Measurements from ENCODE around the gene WFDC12. TPM values are rescaled to one million over a fixed set of nuclear protein-coding genes. Genes with fewer than 3 reads are reported as not detected.

Gene WFDC12
- polyA plus RNA-seq, 4 donors, result not detected

DNA sequence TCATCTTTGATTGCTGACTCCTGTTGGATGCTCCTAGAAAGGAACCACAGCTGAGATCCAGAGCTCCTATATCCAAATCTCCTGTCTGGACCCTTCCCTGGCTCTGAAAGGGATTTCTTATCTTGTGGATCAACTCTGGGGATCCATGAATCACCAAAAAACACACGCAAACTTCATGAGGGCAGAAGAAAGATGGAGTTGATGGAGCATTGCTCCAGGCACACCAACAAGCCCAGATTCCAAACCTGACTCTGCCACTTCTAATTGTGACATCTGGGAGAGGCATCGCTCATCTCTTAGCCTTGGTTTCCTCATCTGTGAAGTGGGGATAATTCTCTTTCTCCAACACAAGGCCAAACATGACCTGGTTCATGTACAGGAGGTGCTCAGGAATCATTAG is 30.1 kb downstream of the WFDC12 start:
- DNase-seq (ENCODE audit: low read depth in 4 of 4, low spot score in 2 of 4), result no peak

DNA sequence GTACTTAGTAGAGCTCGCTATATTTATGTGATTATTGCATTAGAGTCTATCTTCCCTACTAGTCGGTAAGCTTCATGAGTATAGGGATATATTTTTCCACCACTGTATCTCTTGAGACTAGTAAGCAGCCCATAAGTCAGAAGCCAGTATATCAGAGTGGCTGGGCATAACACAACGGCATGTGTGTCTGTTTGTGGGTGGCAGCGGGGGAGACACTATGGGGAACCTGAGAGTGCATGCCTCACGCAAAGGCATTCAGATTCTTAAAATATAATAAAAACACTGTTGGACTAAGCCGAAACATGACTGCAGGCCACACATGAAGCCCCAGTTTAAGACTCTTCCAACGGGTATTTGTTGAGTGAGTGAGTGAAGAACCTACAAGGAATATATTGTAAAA is 31.4 kb downstream of the WFDC12 start:
- no peak for DNase-seq (ENCODE audit: low read depth in 4 of 4, low spot score in 2 of 4)

DNA sequence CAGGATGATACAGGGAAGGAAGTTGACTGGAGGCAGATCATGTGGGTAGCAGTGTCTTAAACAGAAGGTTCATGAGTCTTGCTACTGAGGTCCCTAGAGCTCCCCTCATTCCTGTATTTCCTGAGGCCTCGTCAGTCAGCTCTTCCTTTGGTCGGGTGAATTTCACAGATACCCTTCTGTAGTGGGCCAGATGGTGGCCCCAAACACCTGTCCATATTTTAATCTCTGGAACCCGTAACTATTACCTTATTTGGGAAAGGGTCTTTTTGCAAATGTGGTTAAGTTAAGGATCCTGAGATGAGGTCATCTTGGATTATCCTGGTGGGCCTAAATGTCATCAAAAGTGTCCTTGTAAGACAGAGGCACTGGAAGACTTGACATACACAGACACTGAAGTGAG is 32.9 kb downstream of the WFDC12 start:
- DNase-seq (ENCODE audit: low read depth in 4 of 4, low spot score in 2 of 4), result no peak

DNA sequence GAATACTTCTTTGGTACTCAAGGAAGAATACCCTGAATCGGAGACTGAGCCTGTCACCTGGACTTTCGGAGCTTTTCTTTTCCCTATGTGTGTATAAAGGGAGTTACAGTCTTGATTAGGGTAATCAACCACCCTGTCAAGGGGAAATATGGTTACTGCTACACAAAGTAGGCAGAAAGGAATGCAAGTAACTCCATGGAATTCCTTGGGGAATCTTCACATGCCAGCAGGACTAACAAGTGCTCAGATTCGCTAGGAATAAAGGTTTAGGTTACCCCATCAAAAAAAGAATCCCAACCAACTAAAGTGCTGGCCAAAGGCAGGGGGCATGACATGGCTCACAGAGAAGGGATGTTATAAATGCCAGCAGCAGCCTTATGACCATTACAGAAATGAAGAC is 33.8 kb downstream of the WFDC12 start:
- DNase-seq (ENCODE audit: low read depth in 4 of 4, low spot score in 2 of 4), result no peak

DNA sequence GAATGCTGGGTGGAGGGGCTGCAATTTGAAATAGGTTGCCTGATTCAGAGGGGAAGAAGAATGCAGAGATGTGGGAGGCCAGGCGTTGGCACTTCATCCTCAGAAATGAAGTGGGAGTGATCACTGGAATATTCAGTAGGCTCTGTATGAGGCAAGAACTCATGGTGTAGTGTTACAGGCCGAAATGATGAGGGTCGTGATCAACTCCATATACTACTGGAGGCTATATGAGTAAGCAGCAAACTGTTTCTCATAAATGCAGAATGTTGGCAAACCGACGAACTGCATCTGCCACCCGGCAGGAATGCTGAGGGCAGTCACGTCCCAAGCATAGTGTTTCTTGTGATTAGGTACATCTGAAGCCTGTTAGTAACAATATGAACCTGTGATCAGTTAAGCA is 36.0 kb downstream of the WFDC12 start:
- DNase-seq (ENCODE audit: low read depth in 4 of 4, low spot score in 2 of 4), result no peak

DNA sequence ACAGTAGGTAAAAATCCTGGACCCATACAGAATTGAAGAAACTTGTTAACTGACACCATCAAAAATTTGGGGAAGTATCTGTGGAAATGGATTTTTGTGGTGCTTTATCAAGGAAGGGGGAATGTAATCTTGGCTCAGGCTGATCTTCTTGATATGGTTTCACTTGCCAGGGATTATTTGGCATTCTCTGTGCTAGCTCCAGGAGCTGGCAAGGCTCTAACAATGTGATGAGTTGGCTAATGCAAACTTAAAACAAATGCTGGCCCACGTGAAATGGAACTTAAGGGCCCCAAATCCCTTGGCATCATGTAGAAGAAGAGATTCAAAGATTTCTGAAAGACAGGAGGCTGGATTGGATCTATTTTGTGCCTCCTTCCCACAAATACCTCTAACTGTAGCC is 36.5 kb downstream of the WFDC12 start:
- no peak for DNase-seq (ENCODE audit: low read depth in 4 of 4, low spot score in 2 of 4)

DNA sequence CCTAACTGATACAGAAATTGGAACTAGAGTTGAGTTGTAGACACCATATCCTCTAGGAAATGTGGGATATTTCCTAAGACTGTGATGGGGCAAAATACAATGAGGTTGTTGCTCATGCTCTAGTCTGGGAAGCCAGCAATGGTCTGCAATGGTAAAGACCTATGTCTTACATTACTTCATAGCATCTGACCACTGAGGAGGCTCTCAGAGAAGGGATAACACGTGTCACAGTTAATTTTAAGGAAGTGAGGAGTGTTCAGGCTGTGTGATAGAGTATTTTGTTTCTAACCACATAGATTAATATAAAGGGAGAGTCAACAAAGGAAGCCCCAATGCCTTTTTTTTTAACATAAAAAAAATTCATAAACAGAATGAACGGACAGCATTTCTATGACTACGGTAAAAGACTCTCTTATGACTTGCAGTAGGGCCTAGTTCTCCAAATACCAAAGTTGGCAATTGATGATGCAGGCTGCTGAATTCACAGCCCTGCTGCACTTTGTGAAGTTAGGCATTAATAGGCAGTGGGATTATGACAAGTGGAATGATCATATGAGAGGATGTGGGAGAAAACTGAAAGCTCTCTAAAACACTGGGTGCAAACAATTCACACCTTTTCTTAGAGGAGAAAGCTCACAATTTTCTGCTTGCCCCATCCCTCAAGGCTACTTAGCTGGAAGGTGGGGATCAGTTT is 37.0 kb downstream of the WFDC12 start:
- no peak for DNase-seq (ENCODE audit: low read depth in 4 of 4, low spot score in 2 of 4)

DNA sequence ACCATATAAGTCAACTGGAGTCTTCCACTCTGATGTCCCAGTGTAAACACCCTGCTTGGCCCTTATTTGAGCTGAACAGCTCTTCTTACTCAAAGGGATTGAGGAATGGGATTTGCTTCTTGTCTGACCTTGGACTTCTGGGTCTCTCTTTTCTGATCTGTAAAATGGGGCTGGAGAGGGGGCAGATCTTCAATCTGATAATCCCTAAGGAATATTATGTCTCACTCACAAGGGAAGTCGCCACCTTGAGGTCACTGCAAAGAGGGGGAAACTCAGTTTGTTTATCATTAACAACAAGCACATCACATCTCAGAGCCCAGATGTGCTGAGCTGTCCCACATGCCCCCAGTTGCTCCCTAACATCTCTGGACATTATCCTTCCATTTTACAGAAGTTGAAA is 38.4 kb downstream of the WFDC12 start:
- no peak for DNase-seq (ENCODE audit: low read depth in 4 of 4, low spot score in 2 of 4)

DNA sequence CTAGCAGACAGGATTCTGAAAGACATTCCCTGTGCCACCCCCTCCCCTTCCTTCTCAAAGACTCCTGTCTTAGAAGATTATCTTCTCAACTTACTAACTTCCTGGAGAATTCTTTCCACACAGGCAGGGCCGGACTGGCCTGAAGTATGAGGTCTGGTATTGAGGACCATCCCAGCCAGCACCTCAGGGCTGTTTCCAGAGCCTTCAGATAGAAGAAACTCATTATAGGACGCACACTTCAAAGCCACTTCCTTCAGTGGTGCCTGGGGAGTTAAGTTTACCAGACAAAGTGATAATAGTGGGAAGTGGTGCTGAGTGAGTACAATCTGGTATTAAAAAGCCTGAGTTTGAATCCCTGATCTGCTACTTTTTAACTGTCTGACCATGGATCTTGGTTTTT is 39.0 kb downstream of the WFDC12 start:
- no peak for DNase-seq (ENCODE audit: low read depth in 4 of 4, low spot score in 2 of 4)

DNA sequence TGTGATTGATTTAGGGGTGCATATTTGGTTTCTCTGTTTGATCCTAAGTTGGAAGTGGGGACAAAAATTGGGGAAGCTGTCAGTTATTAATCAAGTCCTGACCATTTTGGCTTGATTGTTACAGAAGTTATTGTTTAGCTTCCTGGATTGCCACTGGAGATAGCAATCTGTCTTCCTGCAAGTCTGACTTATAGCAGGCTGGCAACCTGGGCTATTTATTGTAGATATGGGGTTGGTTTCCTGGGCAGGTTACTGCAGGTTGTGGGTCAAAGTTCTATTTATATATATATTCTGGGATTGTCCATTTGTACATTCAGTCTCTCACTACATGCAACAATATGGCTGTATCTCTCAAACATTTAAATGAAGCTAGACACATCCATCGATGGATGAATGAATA is 41.1 kb downstream of the WFDC12 start:
- no peak for DNase-seq (ENCODE audit: low read depth in 4 of 4, low spot score in 2 of 4)

DNA sequence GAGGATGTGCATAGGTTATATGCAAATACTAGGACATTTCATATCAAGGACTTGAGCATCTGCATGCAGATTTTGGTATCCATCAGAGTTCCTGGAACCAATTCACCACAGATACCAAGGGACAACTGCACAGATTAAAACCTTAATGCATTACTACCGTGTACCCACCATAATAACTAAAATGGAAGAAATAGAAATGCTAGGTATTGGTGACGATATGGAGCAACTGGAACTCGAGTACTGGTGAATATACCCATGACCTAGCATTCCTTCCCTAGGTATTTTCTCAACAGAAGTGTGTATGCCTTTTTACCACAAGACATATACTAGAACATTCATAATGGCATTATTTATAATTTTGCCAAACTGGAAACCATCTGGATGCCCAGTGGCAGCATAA is 41.8 kb downstream of the WFDC12 start:
- DNase-seq (ENCODE audit: low read depth in 4 of 4, low spot score in 2 of 4), result no peak

DNA sequence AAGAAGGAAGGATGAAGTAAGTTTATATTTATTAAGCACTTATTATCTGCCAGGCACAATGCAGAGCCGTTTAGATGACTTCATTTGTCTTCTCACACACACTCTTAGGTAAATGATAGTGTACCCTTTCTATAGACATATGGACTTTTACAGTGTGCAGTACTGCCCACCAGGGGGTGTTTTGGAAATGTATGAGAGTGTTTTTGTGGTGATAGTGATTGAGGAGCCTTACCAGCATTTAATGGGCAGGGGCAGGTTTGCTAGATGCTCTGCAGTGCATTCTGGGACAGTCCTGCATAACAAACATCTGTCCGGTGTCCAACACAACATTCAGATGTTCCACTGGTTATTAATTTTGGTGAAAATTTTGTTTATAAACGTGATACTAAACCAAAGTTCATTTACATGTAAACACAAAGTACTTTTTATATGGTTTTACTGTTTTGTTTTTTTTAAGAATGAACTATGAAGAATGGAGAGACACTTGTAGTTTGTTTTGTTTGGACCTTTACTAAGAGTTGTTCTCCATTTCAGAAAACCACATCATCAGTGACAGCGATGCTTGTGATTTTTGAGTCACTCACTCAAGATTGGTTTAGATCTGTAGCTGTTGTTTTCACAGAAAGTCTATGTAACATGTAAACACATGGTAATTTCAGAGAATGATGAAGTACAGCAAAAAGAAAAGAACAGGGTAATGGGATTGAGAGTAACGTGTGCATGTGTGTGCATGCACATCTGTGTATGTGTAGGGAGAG is 43.2 kb downstream of the WFDC12 start:
- no peak for DNase-seq (ENCODE audit: low read depth in 4 of 4, low spot score in 2 of 4)

DNA sequence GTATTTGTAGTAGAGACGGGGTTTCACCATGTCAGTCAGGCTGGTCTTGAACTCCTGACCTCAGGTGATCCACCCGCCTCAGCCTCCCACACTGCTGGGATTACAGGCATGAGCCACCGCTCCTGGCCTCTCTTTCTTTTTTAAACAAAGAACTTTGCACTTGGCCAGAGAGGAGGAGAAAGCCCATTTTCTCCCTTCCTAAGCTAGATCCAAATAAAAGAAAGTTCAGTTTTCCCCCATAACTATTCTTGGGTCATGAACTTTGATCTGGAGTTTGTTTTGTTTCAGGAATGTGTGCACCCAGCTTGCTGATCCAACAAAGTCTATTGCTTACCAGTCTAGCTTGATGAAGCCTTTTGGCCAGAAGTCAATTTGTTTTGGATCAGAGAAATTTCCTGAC is 46.7 kb downstream of the WFDC12 start:
- DNase-seq (ENCODE audit: low read depth in 4 of 4, low spot score in 2 of 4), result no peak

Other genes with a start within 250 kb of the WFDC12 start
- 100 to 1,000 TPM; 205 to 231 (median 216) TPM for gene YWHAB, start 238.8 kb downstream of the WFDC12 start, polyA plus RNA-seq (ENCODE audit: insufficient read length in 4 of 4)
- gene PABPC1L, start 214.4 kb downstream of the WFDC12 start, polyA plus RNA-seq (ENCODE audit: insufficient read length in 4 of 4), result 100 to 1,000 TPM in 1 of 4 donors, 10 to 100 TPM in 3; 25.2 to 104 (median 49.4) TPM
- 10 to 100 TPM; 37.3 to 43.7 (median 41.1) TPM for gene TOMM34, start 164.1 kb downstream of the WFDC12 start, polyA plus RNA-seq (ENCODE audit: insufficient read length in 4 of 4)
- 10 to 100 TPM; 15.5 to 21.1 (median 18.2) TPM for gene STK4, start 158.0 kb downstream of the WFDC12 start, polyA plus RNA-seq (ENCODE audit: insufficient read length in 4 of 4)
- under 1 TPM; 0.51 to 0.65 (median 0.52) TPM for gene KCNS1, start 23.3 kb downstream of the WFDC12 start, polyA plus RNA-seq (ENCODE audit: insufficient read length in 4 of 4)
- not detected for gene WFDC5, start 9.3 kb downstream of the WFDC12 start, polyA plus RNA-seq (ENCODE audit: insufficient read length in 4 of 4)
- under 1 TPM in 1 of 4 donors, not detected in 3; 0.27 TPM for gene PI3, start 50.4 kb upstream of the WFDC12 start, polyA plus RNA-seq (ENCODE audit: insufficient read length in 4 of 4)
- not detected for gene SEMG1, start 82.6 kb upstream of the WFDC12 start, polyA plus RNA-seq (ENCODE audit: insufficient read length in 4 of 4)
- under 1 TPM in 1 of 4 donors, not detected in 3; 0.06 TPM for gene SEMG2, start 96.9 kb upstream of the WFDC12 start, polyA plus RNA-seq (ENCODE audit: insufficient read length in 4 of 4)
- gene SLPI, start 130.1 kb upstream of the WFDC12 start, polyA plus RNA-seq (ENCODE audit: insufficient read length in 4 of 4), result under 1 TPM in 2 of 4 donors, not detected in 2; 0.38 to 0.52 TPM
- gene RBPJL, start 182.4 kb upstream of the WFDC12 start, polyA plus RNA-seq (ENCODE audit: insufficient read length in 4 of 4), result not detected
- under 1 TPM; 0.19 to 0.52 (median 0.31) TPM for gene MATN4, start 183.8 kb upstream of the WFDC12 start, polyA plus RNA-seq (ENCODE audit: insufficient read length in 4 of 4)
- gene SDC4, start 224.0 kb upstream of the WFDC12 start, polyA plus RNA-seq (ENCODE audit: insufficient read length in 4 of 4), result 100 to 1,000 TPM; 152 to 172 (median 165) TPM
- gene SYS1, start 238.7 kb upstream of the WFDC12 start, polyA plus RNA-seq (ENCODE audit: insufficient read length in 4 of 4), result 10 to 100 TPM; 29.0 to 35.9 (median 34.5) TPM

All from left renal cortex interstitium (tissue), 4 donors.